IMR-90 (cell line): ENCODE data around the gene SMOC1.

ENCODE experiments used
- BHLHE40 ChIP-seq: fragments of 150-350 bp; IDR thresholded peaks from 2 replicates; pipeline ENCODE4 v1.6.1; 2016; ENCODE audit warnings: mild to moderate bottlenecking, low read depth, low read length
- CEBPB ChIP-seq: IDR thresholded peaks from 2 replicates; pipeline ENCODE4 v1.6.1; 2012; ENCODE audit warnings: low read depth, low read length, improper control_type of control experiment
- CTCF ChIP-seq: conservative IDR thresholded peaks from 2 replicates; pipeline ENCODE4 v1.5.1; 2012; ENCODE audit warnings: mild to moderate bottlenecking, low read depth, low read length, improper control_type of control experiment
- FOS ChIP-seq: fragments of 150-350 bp; IDR thresholded peaks from 2 replicates; pipeline ENCODE4 v1.6.1; 2016; ENCODE audit warnings: low read depth, low read length

- TF ChIP-seq CTCF = no peak
- TF ChIP-seq BHLHE40 = no peak
- TF ChIP-seq CEBPB = no peak
- no peak for TF ChIP-seq FOS
Observed at GRCh38 chr14:69988979-69989378, 109.8 kb downstream of the SMOC1 start.
